ENCODE data around the gene DAB2IP.
"Not testable (repeated sequence)": the region's sequence is repeated elsewhere in the genome, so short reads cannot be mapped to it uniquely, and the experiment has no call there.

Gene DAB2IP

GRCh38 chr9:121626012-121626411 is 25.4 kb upstream of the DAB2IP start:
- no peak for DNase-seq (ENCODE audit: low spot score)

DNA sequence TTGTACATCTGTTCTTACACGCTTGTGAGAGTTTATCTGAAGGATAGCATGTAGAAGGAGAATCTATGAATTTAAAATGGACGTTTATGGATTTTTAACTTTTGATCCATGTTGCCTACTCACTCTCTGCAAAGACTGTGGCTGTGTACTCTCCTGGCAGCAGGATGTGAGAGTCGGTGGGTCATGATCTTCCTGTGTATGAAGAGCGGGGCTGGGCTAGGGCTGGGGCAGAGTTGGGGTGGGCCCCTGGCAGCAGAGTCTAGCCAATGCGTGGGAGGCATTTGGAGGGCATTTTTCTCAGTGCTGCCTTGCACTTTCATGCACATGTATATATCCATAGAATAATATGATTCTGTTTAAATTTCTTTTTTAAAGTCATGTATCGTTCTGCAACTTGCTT is 24.0 kb upstream of the DAB2IP start:
- DNase-seq (ENCODE audit: low spot score) = no peak

GRCh38 chr9:121628401-121628800 is 23.0 kb upstream of the DAB2IP start:
- no peak for DNase-seq (ENCODE audit: low spot score)

GRCh38 chr9:121631115-121631514 is 20.3 kb upstream of the DAB2IP start:
- DNase-seq (ENCODE audit: low spot score) = no peak

GRCh38 chr9:121631978-121632418 is 19.4 kb upstream of the DAB2IP start:
- DNase-seq (ENCODE audit: low spot score) = no peak

GRCh38 chr9:121633119-121633714 is 18.2 kb upstream of the DAB2IP start:
- peak; percentile 66 for DNase-seq (ENCODE audit: low spot score)

DNA sequence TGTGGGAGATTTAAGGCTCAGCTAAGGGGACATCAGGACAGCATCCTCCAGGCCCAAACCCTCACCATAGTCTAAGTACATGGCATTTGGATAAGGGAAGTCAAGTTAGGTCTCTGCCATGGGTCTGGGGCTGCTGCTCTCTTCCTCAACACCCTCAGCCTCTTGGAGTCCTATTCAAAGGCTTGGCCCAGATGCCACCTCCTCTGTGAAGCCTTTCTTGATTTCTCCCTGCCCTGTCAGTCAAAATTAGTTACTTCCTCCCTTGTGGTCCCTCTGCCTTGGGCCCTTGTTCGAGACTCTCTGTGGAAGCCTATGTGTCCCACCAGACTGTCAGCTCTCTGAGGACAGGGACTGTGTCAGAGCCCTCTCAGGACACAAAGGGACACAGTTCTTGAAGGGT is 17.7 kb upstream of the DAB2IP start:
- DNase-seq (ENCODE audit: low spot score) = no peak

DNA sequence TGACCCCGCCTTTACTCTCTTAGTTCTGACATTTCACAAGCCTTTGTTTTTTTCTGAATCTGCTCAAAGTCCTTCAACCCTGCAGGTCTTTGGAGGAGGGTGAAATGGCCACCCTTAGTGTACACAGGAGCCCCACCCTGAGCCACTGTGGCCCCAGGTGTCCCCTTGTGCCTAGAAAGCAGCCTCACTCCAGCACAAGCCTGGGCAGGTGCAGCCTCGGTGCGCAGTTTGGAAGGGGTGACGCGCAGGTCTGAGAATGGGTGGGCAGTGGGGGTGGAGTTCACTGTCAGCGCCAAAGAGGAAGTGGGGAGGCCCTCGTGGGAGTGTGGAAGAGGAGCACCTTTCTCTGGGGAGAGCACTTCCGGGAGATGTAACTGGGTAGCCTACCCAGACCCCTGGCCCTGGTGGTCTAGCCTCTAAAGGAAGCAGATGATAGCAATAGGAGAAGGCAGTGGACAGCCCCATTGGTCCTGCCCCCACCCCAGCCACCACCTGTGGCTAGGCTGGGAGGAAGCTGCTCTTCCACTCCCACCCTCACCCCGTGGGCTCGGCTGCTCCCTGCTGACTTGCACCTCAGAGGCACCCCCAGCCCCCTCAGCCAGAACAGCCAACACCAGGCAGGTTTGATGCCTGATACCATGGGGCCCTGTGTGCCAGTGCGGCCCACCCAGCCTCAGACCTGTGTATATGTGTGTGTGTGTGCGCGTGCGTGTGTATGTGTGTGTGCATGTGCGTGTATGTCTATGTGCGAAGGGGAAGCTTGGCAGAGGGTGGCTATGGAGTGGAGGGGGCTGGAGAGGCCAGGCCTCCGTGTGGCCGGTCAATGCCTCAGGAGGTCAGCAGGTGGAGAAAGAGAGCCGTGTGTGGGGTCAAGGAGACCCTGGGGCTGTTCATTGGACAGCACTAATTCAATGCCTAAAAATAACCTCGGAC is 16.8 kb upstream of the DAB2IP start:
- peak; percentile 82 for DNase-seq (ENCODE audit: low spot score)

DNA sequence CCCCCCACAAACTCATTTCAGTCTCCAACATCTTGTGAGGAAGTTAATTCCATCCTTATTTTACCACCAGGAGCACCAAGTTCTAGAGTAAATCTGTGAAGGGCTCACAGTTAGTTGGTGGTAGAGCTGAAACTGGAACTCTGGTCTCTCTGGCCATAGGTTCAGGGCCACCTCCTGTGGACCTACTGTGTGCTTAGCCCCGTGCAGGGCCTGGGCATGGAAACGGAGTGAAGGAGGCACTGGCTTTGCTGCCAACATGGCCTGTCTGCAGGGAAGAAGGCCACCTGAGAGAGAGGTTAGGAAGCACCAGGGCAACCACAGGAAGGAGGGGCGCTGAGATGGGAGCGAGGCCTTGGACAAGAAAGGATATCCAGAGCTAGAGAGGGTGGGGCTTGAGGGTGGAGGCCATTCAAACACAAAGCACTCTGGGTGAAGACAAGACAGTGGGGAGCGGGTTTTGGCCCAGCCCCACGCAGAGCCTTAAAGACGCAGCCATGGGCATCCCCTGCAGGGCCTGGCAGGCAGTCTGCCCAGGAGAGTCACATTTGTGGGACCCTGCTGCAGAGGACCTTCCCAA is 16.0 kb upstream of the DAB2IP start:
- DNase-seq (ENCODE audit: low spot score) = no peak

- DNase-seq (ENCODE audit: low spot score) = no peak
These were observed 15.0 kb upstream of the DAB2IP start for GRCh38 chr9:121636341-121636865.

DNA sequence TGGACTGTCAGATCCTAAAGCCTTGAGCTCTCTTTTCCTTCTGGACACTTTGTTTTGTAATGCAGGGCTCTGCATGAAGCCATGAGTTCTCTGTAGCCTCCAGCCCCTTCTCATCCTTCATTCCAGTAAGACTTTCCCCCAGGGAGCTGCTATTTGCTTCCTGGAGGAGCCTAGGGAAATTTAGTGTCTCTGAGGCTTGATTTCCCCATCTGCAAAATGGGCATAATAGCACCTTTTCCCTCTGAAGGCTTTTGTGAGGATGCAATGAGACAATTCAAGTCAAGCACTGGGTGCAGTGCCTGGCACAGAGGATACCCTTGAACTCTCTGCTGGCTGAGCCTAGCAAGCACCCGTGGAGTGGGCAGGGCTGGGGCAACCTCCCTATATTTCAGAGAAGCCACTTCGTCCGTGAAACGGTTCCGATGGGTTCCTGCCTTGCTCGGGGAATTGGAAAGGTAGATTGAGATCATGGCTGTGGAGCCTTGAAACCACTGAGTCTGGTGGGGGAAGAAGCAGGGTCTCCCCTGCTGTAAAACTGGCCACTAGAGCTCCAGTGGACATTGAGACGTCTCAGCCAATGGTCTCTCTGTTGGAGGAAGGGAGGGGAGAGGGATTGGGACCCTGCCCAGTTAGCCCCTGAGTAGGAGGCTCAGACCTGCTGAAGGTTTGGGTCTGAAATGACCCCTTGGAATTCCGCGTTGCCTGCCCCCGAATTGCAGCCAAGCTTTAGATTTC is 14.3 kb upstream of the DAB2IP start:
- no peak for DNase-seq (ENCODE audit: low spot score)

DNA sequence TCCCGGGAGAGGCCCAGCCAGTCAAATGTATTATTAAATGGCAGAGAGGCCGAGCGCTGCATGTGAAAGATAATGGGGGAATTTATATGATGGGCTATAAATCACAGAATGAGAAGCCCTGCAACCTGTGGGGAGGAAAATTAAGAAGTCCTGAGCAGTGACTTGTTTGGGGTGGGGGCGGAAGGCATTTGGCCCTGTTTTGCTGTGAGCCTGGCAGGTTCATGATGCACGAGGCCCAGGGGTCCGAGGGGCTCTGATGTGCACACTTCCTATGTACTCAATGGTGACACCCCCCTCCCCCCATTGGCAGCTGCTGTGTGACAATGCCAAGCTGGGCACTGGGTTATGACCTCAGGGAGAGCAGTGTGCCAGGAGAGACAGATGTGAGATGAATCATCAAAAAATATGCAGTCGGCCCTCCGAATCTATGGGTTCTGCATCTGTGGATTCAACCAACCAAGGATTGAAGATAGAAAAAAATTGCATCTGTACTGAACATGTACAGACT is 13.7 kb upstream of the DAB2IP start:
- no peak for DNase-seq (ENCODE audit: low spot score)

DNA sequence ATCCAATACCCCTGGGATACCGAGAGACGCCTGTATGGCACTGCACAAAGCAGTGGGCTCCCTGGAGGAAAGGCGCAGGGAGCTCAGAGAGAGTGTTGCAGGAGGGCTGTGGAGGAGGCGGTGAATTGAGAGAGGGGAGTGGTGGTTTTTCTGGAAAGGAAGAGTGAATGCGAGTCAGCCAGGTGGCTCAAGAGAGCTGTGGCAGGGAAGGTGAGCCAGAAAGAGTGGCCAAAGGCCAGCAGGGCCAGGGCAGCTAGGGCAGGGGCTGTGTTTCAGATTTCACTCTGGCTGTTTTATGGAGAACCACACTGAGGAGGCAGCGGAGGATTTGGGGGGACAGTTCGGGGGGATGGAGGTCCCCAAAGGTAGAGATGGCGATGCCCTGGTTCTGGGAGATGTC is 13.0 kb upstream of the DAB2IP start:
- DNase-seq (ENCODE audit: low spot score) = no peak

GRCh38 chr9:121638901-121639592 is 12.4 kb upstream of the DAB2IP start:
- DNase-seq (ENCODE audit: low spot score) = peak; percentile 62

GRCh38 chr9:121639619-121640018 is 11.8 kb upstream of the DAB2IP start:
- DNase-seq (ENCODE audit: low spot score) = no peak

DNA sequence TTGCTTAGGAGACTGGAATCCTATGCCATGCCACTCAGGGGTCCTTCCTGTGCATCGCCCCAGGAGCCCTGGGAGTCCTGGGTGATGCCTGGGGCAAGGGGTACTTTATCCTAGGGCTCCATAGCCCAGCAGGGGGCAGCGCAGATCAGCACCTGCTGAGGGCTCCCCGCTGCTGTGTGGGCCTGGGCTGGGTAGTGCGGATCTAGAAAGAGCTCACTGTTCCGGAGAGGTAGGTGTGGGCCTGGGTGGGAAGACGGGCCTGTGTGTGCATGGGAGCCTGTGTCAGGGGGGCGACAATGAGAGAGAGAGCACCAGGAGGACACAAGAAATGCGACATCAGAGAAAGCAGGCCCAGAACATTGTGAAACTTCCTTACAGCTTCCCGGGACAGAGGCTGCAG is 11.4 kb upstream of the DAB2IP start:
- peak; percentile 87 for DNase-seq (ENCODE audit: low spot score)

DNA sequence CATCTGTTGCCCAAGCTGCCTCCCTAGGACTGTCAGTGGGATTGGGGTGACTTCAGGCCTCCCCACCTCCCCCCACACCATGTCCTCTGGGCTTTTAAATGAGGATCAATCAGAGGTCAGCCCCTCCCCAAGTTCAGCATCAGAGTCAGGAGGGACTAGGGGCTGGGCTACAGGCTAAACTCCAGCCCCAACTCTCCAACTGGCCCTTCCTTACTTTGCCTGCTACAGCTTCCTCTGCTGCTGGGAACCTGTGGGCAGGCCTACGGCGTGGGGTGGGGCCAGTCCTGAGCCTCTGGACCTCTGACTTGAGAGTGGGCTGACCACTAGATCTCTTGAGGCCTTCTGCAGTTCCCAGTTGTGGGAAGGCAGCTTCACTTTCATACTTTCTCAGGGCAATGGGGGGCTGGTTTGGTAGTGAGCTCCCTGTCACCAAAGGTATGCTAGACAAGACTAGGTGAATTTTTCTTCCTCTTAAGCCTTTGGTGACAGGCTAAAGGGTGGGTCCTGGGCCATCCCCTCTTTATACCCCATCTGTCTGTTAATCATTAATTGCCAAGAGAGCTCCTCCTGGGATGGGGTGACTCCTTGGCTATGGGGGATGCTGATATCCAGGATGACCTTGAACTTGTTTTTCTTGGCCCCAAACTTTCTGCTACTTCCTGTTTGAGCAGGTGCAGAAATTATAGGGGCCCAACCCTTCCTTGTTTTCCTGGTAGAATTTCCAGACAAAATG is 10.8 kb upstream of the DAB2IP start:
- no peak for DNase-seq (ENCODE audit: low spot score)

- no peak for DNase-seq (ENCODE audit: low spot score)
These were observed 10.2 kb upstream of the DAB2IP start for GRCh38 chr9:121641224-121641611.

GRCh38 chr9:121642758-121643157 is 8.7 kb upstream of the DAB2IP start:
- no peak for DNase-seq (ENCODE audit: low spot score)

- no peak for DNase-seq (ENCODE audit: low spot score)
These were observed 8.0 kb upstream of the DAB2IP start for GRCh38 chr9:121643473-121643872.

DNA sequence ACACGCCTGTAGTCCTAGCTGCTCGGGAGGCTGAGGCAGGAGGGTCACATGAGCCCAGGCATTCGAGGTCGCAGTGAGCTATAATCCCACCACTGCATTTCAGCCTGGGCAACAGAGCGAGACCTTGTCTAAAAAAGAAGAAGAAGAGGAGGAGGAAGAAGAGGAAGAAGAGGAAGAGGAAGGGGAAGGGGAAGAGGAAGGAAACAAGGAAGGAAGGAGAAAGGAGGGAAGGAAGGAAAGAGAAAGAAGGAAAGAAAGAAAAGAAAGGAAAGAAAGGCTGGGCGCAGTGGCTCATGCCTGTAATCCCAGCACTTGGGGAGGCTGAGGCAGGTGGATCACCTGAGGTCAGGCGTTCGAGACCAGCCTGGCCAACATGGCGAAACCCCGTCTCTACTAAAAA is 7.4 kb upstream of the DAB2IP start:
- not testable (repeated sequence) for DNase-seq (ENCODE audit: low spot score)
